NCI-H1048 (cell line): ENCODE data around the gene RICTOR.

Experiments
- DNase-seq: peaks from one replicate; lab custom pipeline; 2025; lab: John Stamatoyannopoulos, UW

The RICTOR gene

DNA sequence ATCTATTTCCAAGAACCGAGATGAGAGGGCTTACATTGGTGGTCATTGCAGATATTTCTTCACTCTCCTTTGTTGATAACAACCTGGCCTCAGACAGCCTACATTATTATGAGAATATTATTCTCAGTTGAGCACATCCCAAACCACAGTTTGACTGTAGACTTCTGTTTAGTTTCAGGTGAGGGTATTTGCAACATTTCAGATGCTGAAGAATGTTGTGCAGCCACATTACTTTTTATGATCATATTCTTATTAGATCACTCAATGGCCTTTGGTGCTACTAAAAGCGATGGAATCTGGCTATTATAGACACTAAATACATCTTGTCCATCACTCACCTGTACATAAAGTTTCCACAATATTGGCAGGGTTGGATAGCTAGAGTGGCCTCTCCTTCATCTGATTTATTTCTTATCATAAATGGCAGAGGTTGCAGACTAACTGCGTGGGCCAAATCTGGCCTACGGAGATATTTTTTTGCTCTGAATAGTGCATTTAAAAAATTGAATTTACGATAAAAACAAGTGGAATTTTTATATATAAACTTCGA lies 26.2 kb upstream of the RICTOR start:
- DNase-seq: no peak

GRCh38 chr5:39099831-39100230 lies 25.6 kb upstream of the RICTOR start:
- DNase-seq: no peak

GRCh38 chr5:39093352-39093751 lies 19.2 kb upstream of the RICTOR start:
- DNase-seq: no peak

- no peak for DNase-seq
Measured at GRCh38 chr5:39092581-39093351, 18.6 kb upstream of the RICTOR start.

DNA sequence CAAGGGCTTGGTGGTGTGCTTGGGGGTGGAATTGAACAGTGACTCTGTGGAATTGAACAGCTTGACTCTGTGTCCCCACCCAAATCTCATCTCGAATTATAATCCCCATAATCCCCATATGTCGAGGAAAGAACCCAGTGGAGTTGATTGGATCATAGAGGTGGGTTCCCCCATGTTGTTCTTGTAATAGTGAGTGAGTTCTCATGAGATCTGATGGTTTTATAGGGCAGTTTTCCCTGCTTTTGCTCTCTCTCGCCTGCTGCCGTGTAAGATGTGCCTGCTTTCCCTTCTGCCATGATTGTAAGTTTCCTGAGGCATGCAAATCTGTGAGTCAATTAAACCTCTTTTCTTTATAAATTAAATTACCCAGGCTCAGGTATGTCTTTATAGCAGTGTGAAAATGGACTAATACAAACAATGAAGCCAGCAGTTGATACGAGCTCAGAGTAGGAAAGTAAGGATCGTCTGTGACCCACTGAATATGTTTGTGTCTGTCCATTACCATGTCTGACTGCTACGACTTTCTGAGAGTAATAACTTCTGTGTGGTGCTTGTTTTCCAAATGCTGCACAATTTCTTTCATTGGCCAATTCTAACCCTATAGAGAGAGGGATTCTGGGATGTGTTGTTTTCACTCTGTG lies 17.9 kb upstream of the RICTOR start:
- DNase-seq: no peak

DNA sequence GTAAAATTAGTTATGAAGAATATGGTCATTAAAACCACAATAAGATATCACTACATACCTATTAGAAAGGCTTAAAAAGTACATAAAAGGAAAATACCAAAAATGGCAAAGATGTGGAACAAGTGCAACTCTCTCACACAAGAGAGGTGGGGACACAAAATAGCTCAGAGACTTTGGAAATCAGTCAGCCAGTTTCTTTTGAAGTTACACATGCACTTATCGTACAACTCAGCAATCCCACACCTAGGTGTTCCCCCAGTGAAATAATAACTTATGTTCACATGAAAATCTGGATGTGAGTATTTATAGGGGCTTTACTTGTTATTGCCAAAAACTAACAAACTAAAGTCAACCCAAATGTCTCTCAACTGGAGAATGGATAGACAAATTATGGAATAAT lies 9.8 kb upstream of the RICTOR start:
- DNase-seq: no peak

- DNase-seq: no peak
Measured at GRCh38 chr5:39082995-39083394, 8.8 kb upstream of the RICTOR start.

DNA sequence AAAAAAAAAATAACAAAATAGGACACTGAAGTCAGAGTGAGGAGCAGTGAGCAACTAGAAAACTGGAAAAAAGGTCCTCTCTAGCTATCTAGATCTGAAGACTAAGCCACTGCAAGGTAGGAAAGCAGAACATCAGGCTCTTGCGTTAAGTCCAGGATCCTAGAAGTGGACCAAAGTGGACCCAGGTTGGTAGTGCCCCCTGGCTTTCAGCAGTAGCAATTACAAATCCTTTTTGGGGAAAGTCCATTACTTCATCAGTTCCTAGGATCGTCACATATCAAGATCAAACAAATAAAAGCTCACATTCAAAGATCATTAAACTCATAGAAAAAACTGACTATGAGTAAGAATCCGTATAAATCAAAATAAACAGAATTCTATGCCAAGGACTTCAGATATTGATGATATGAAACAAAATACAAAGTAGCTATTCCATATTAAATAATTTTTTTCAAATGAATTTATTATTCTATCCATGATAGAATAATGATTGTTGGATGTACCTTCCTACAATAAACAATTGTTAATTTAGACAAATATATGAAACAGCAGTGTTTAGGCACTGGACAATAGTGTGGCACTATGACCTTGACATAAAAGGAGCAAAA lies 6.5 kb upstream of the RICTOR start:
- DNase-seq: no peak

GRCh38 chr5:39080168-39080567 lies 6.0 kb upstream of the RICTOR start:
- no peak for DNase-seq

DNA sequence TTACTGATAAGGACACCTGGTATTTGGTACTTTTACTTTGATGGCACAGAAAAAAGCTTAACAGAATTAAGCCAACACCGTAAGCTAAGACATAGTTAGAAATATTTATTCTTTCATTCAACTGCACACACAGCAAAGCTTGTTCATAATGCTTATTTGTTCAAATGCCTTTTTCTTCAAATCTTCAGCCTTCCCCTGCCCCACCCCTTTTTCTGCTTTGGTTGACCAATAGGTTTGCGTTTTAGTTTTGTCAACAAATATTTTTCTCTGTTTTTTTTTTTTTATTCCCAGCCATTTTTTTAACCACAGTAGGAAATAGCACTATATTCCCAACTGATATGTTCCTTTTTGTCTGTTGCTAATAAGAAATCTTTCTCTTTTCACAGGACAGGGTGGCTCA lies 4.9 kb upstream of the RICTOR start:
- no peak for DNase-seq

GRCh38 chr5:39076757-39077728 lies 2.8 kb upstream of the RICTOR start:
- DNase-seq: no peak

- no peak for DNase-seq
Measured at GRCh38 chr5:39076101-39076756, 2.0 kb upstream of the RICTOR start.

- DNase-seq: no peak
Measured at GRCh38 chr5:39073767-39074016, 507 bp downstream of the RICTOR start.

- no peak for DNase-seq
Measured at GRCh38 chr5:39072925-39073766, 1.1 kb downstream of the RICTOR start.

GRCh38 chr5:39068099-39068498 lies 6.1 kb downstream of the RICTOR start:
- no peak for DNase-seq

GRCh38 chr5:39064450-39064849 lies 9.7 kb downstream of the RICTOR start:
- DNase-seq: no peak

DNA sequence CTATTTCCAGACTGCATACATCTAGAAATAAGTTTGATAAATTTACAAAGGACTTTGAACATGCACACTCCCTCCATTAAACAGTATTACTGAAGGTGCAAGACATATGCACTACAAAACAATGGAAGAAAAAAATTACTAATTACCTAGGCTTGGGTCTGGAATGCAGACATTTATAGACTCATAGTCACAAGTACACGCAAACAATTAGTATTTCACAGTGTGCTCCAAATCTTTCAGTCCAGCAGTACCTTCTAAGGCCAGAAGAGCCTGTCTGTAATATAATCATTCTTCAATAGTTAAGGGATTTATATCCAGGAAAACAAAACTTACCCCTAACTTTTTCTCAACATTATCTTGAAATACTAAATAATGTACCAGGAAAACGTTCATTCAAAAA lies 11.2 kb downstream of the RICTOR start:
- DNase-seq: no peak

- no peak for DNase-seq
Measured at GRCh38 chr5:39062530-39062929, 11.7 kb downstream of the RICTOR start.

- no peak for DNase-seq
Measured at GRCh38 chr5:39062104-39062503, 12.1 kb downstream of the RICTOR start.

- no peak for DNase-seq
Measured at GRCh38 chr5:39059064-39059463, 15.1 kb downstream of the RICTOR start.
